GM10266 (cell line): ENCODE results near the gene ZNF217.

Experiments
- DNase-seq: peaks from one replicate; pipeline ENCODE4 v3.0.0; 2012; ENCODE audit errors: extremely low spot score
- CTCF ChIP-seq: IDR thresholded peaks from 2 replicates; pipeline ENCODE4 v1.5.1; 2012; ENCODE audit warnings: mild to moderate bottlenecking, low read depth; ENCODE audit not compliant: control insufficient read depth, insufficient read depth; ENCODE audit errors: missing control alignments

The ZNF217 gene

GRCh38 chr20:53579581-53580375 lies 13.9 kb downstream of the ZNF217 start:
- DNase-seq, result no peak
- no peak for TF ChIP-seq CTCF

GRCh38 chr20:53579266-53579580 lies 14.4 kb downstream of the ZNF217 start:
- TF ChIP-seq CTCF, result no peak
- DNase-seq, result no peak

GRCh38 chr20:53578492-53579222 lies 15.0 kb downstream of the ZNF217 start:
- TF ChIP-seq CTCF, result peak; percentile 64
- peak; percentile 61 for DNase-seq

- no peak for TF ChIP-seq CTCF
These were observed 16.9 kb downstream of the ZNF217 start for GRCh38 chr20:53576586-53577318.

GRCh38 chr20:53576195-53576580 lies 17.5 kb downstream of the ZNF217 start:
- TF ChIP-seq CTCF, result no peak
- DNase-seq, result no peak

More at GRCh38 chr20:53576586-53577318, 16.9 kb downstream of the ZNF217 start:
- DNase-seq, result no peak

GRCh38 chr20:53575481-53576194 lies 18.0 kb downstream of the ZNF217 start:
- DNase-seq, result no peak
- no peak for TF ChIP-seq CTCF
